Measurements from ENCODE around the gene ABHD12B.

ABHD12B gene

GRCh38 chr14:50943261-50943942, 71.5 kb downstream of the ABHD12B start:
- no peak for TF ChIP-seq CTCF (IDR thresholded peaks at IDR 0.05; ENCODE audit: low read depth, low read length)
- TF ChIP-seq EZH2phosphoT487 (IDR thresholded peaks at IDR 0.05; ENCODE audit: low read depth), result no peak
- no peaks in the 10 kb centered on the region for H3K9me3 ChIP-seq (ENCODE audit: insufficient read depth, low read length)
- no peak overlapping the region for H3K9ac ChIP-seq (ENCODE audit: low read length)
- no peaks in the 10 kb centered on the region for H3K27me3 ChIP-seq (ENCODE audit: low read depth, low read length)
- no peaks in the 10 kb centered on the region for H3K4me1 ChIP-seq (ENCODE audit: low read length)
- H3K27ac ChIP-seq (ENCODE audit: low read length), result no peak overlapping the region
- no peaks in the 10 kb centered on the region for H4K20me1 ChIP-seq (ENCODE audit: insufficient read depth, low read length)
- peak overlapping the region; percentile 46; the same call in 1 of the 2 replicates for H3K4me2 ChIP-seq (ENCODE audit: low read length)
- no peaks in the 10 kb centered on the region for H3K79me2 ChIP-seq (ENCODE audit: low read length)
- H2AFZ ChIP-seq (ENCODE audit: low read depth, low read length), result no peak overlapping the region
- H3K36me3 ChIP-seq (replicated peaks; ENCODE audit: low read depth, low read length), result no peaks in the 10 kb centered on the region
- peak overlapping the region; percentile 75 for H3K4me3 ChIP-seq (ENCODE audit: low read length)

- no peaks in the 10 kb centered on the region for H3K4me1 ChIP-seq (ENCODE audit: low read length)
- no peak for TF ChIP-seq EZH2phosphoT487 (IDR thresholded peaks at IDR 0.05; ENCODE audit: low read depth)
- no peak for TF ChIP-seq CTCF (IDR thresholded peaks at IDR 0.05; ENCODE audit: low read depth, low read length)
- H3K4me2 ChIP-seq (ENCODE audit: low read length), result peak within 1 kb of the TSS; percentile 46
- peak within 1 kb of the TSS; percentile 75 for H3K4me3 ChIP-seq (ENCODE audit: low read length)
- H3K9ac ChIP-seq (ENCODE audit: low read length), result no peak within 1 kb of the TSS
- H3K79me2 ChIP-seq (ENCODE audit: low read length), result no peaks in the 10 kb centered on the region
- H3K9me3 ChIP-seq (ENCODE audit: insufficient read depth, low read length), result no peaks in the 10 kb centered on the region
- H3K27me3 ChIP-seq (ENCODE audit: low read depth, low read length), result no peaks in the 10 kb centered on the region
- no peaks in the 10 kb centered on the region for H3K36me3 ChIP-seq (replicated peaks; ENCODE audit: low read depth, low read length)
- no peaks in the 10 kb centered on the region for H4K20me1 ChIP-seq (ENCODE audit: insufficient read depth, low read length)
- H3K27ac ChIP-seq (ENCODE audit: low read length), result no peak within 1 kb of the TSS
- H2AFZ ChIP-seq (ENCODE audit: low read depth, low read length), result peak within 1 kb of the TSS; percentile 34
These were observed 72.2 kb downstream of the ABHD12B start, which contains the start of gene PYGL for GRCh38 chr14:50943943-50944646. TSS of gene PYGL (minus strand) at chr14:50944483. CDS start at chr14:50944403, 80 bp downstream.

- Histone ChIP-seq H4K20me1 (ENCODE audit: insufficient read depth, low read length) (no peaks in the 10 kb centered on the region), H3K4me2 (ENCODE audit: low read length) (peak overlapping the region; percentile 46), H3K4me1 (ENCODE audit: low read length) (no peaks in the 10 kb centered on the region), H3K4me3 (ENCODE audit: low read length) (peak overlapping the region; percentile 75), H3K36me3 (replicated peaks; ENCODE audit: low read depth, low read length) (no peaks in the 10 kb centered on the region), H3K27ac (ENCODE audit: low read length) (no peak overlapping the region), H3K9me3 (ENCODE audit: insufficient read depth, low read length) (no peaks in the 10 kb centered on the region), H3K27me3 (ENCODE audit: low read depth, low read length) (no peaks in the 10 kb centered on the region), H3K79me2 (ENCODE audit: low read length) (no peaks in the 10 kb centered on the region), H2AFZ (ENCODE audit: low read depth, low read length) (peak overlapping the region; percentile 34), H3K9ac (ENCODE audit: low read length) (no peak overlapping the region)
- TF ChIP-seq CTCF (IDR thresholded peaks at IDR 0.05; ENCODE audit: low read depth, low read length) (no peak), EZH2phosphoT487 (IDR thresholded peaks at IDR 0.05; ENCODE audit: low read depth) (no peak)
These were observed 73.0 kb downstream of the ABHD12B start for GRCh38 chr14:50944647-50945413.
